Activated CD4-positive, alpha-beta T cell treated with anti-CD3 and anti-CD28 coated beads, Interleukin-2, amount 10 ng/mL, durations not matched to agents 24 days and 14 days (primary cell): ENCODE data around the gene FAM3C. TPM values are rescaled to one million over a fixed set of nuclear protein-coding genes. Genes with fewer than 3 reads are reported as not detected.
"Not testable (repeated sequence)": the region's sequence is repeated elsewhere in the genome, so short reads cannot be mapped to it uniquely, and the experiment has no call there.

ENCODE experiments used
- DNase-seq: peaks from one replicate; pipeline ENCODE4 v3.0.0; 2022
- H3K27ac Mint-ChIP-seq: one replicate; pipeline ENCODE4 v1.8.0; 2022; ENCODE audit warnings: mild to moderate bottlenecking, mixed read lengths
- H3K27me3 Mint-ChIP-seq: one replicate; pipeline ENCODE4 v1.8.0; 2022; ENCODE audit warnings: mixed read lengths
- H3K36me3 Mint-ChIP-seq: one replicate; pipeline ENCODE4 v1.8.0; 2022; ENCODE audit warnings: low read depth, mild to moderate bottlenecking, mixed read lengths
- H3K4me1 Mint-ChIP-seq: one replicate; pipeline ENCODE4 v1.8.0; 2021; ENCODE audit warnings: mixed read lengths
- H3K4me3 Mint-ChIP-seq: one replicate; pipeline ENCODE4 v1.8.0; 2022; ENCODE audit warnings: mild to moderate bottlenecking, moderate library complexity, mixed read lengths
- H3K9me3 Mint-ChIP-seq: one replicate; pipeline ENCODE4 v1.8.0; 2021; ENCODE audit warnings: mixed read lengths
- intact Hi-C: fragments of 100-400 bp; cut with micrococcal nuclease; formaldehyde crosslinking; loops from one replicate; pipeline ENCODE4 v1.15.1; 2023
- total RNA-seq: library from RNA; stranded (reverse); gene quantifications from 2 replicates; pipeline ENCODE4 v1.2.3, GENCODE V29; 2022

FAM3C gene
- total RNA-seq: 77.5 and 80.2 TPM in 2 replicates

- intact Hi-C loops: loop anchor here (1.0 to 5.0 kb wide), 8 partner anchors 11 to 151 kb away; no protein-coding TSS in a partner anchor
- peak within 1 kb of the TSS; percentile 88 for H3K4me3 Mint-ChIP-seq
- DNase-seq: peak; percentile 95
These were observed at the start of gene FAM3C for GRCh38 chr7:121395961-121396757. Gene FAM3C (minus strand): TSS chr7:121396308. CDS start chr7:121382969, 13,339 bp downstream.

GRCh38 chr7:121442845-121443244 lies 46.7 kb upstream of the FAM3C start:
- H3K9me3 Mint-ChIP-seq: peaks cover 6% of the 10 kb centered on the region
- DNase-seq: peak; percentile 56
- no peak overlapping the region for H3K27ac Mint-ChIP-seq
- no peaks in the 10 kb centered on the region for H3K27me3 Mint-ChIP-seq
- intact Hi-C loops: no loop called here
- H3K36me3 Mint-ChIP-seq: peaks cover 11% of the 10 kb centered on the region
- H3K4me1 Mint-ChIP-seq: peaks cover 37% of the 10 kb centered on the region
- no peak overlapping the region for H3K4me3 Mint-ChIP-seq

More at GRCh38 chr7:121395961-121396757, at the start of gene FAM3C:
- Mint-ChIP-seq H3K27me3 (no peaks in the 10 kb centered on the region), H3K27ac (peak within 1 kb of the TSS; percentile 96), H3K4me1 (peaks cover 33% of the 10 kb centered on the region), H3K9me3 (no peaks in the 10 kb centered on the region), H3K36me3 (peaks cover 24% of the 10 kb centered on the region)

DNA sequence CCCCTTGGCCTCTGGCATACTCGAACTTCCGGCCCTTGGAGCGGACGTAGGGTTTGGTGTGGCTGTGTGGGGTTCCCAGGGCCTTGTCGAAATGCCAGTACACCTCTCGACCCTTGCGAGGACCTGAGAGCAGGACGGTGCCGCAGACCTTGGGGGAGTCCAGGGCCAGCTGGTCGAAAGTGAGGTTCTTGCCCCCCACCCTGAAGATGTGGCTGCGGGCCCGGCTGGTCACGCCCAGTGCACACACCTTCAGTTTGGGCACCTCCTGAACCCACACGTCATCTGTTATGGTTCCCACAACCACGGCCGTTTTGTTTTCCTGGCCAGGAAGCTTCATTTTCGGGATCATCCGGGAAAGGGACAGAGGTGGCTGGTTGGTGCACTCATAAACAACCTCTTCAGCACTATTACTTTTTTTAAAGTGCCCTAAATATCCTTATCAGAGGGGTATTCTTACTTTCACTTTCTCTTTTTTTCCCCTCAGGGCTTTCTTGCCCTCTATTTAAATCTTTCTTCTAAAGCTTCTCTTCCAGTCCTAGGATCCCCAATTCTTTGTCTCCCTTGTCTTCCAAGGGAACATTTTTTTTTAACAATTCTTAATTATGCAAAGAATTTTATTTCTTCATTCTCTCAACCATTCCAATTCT lies 44.9 kb upstream of the FAM3C start:
- H3K27me3 Mint-ChIP-seq: no peaks in the 10 kb centered on the region
- peaks cover 6% of the 10 kb centered on the region for H3K9me3 Mint-ChIP-seq
- H3K4me1 Mint-ChIP-seq: peaks cover 37% of the 10 kb centered on the region
- peak; percentile 55 for DNase-seq
- H3K36me3 Mint-ChIP-seq: peaks cover 11% of the 10 kb centered on the region
- H3K27ac Mint-ChIP-seq: peak overlapping the region; percentile 43
- intact Hi-C loops: no loop called here
- peak overlapping the region; percentile 17 for H3K4me3 Mint-ChIP-seq

- not testable (repeated sequence) for H3K27me3 Mint-ChIP-seq, H3K9me3 Mint-ChIP-seq
- peaks cover 37% of the 10 kb centered on the region for H3K4me1 Mint-ChIP-seq
- H3K4me3 Mint-ChIP-seq: peak overlapping the region; percentile 73
- H3K36me3 Mint-ChIP-seq: peaks cover 11% of the 10 kb centered on the region
- intact Hi-C loops: loop anchor here (1.0 kb wide), 6 partner anchors 42 to 160 kb away; partner anchors contain the start of gene FAM3C
- H3K27ac Mint-ChIP-seq: peak overlapping the region; percentile 92
- peak; percentile 93 for DNase-seq
These were observed 42.2 kb upstream of the FAM3C start for GRCh38 chr7:121438043-121438955.

- no peak overlapping the region for H3K4me3 Mint-ChIP-seq
- H3K27me3 Mint-ChIP-seq: no peaks in the 10 kb centered on the region
- intact Hi-C loops: no loop called here
- no peak for DNase-seq
- no peak overlapping the region for H3K27ac Mint-ChIP-seq
- H3K9me3 Mint-ChIP-seq: peaks cover 9% of the 10 kb centered on the region
- peaks cover 36% of the 10 kb centered on the region for H3K4me1 Mint-ChIP-seq
- peaks cover 11% of the 10 kb centered on the region for H3K36me3 Mint-ChIP-seq
These were observed 41.4 kb upstream of the FAM3C start for GRCh38 chr7:121437470-121437869.

DNA sequence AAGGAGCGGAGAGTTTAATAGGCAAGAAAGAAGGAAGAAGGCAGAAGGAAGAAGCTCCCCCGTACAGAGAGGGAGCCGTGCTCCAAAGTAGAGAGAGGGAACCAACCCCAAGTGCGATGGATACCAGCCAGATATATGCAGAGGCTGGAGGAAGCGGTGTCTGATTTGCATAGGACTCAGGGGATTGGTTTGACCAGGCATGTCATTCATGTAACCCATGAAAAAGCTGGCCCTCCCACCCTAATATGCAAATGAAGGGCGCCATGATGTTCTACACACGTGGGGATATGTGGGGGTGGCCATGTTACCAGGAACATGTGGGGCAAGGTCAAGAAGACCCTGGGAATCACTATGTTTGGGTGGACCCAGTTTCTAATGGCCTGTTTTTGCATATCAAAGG lies 40.6 kb upstream of the FAM3C start:
- Mint-ChIP-seq H3K27me3 (no peaks in the 10 kb centered on the region), H3K9me3 (peaks cover 15% of the 10 kb centered on the region), H3K4me3 (no peak overlapping the region), H3K36me3 (peaks cover 11% of the 10 kb centered on the region), H3K27ac (no peak overlapping the region), H3K4me1 (peaks cover 38% of the 10 kb centered on the region)
- no peak for DNase-seq
- intact Hi-C loops: no loop called here

- H3K9me3 Mint-ChIP-seq: peaks cover 15% of the 10 kb centered on the region
- no peak overlapping the region for H3K4me3 Mint-ChIP-seq
- peaks cover 7% of the 10 kb centered on the region for H3K36me3 Mint-ChIP-seq
- H3K4me1 Mint-ChIP-seq: peaks cover 34% of the 10 kb centered on the region
- DNase-seq: no peak
- intact Hi-C loops: no loop called here
- H3K27me3 Mint-ChIP-seq: no peaks in the 10 kb centered on the region
- H3K27ac Mint-ChIP-seq: no peak overlapping the region
These were observed 40.0 kb upstream of the FAM3C start for GRCh38 chr7:121436136-121436535.

DNA sequence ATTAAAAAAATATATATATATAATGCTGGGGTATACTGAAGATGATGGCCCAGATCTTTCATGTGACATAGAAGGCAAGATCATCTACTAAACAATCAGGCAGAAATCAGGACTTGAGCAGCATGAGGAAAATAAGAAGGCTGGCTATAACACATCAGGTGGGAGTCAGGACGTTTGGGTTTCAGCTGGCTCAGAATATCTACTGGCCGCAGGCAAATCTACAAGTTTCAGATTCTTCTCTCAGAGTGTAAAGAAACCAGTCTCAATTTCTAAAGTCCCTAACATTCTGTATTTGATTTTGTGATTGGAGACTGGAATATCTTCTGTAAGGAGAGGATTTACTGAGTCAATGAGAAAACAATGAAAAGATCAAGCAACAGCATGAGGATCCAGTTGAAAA lies 37.7 kb upstream of the FAM3C start:
- Mint-ChIP-seq H3K36me3 (peaks cover 2% of the 10 kb centered on the region), H3K9me3 (peaks cover 17% of the 10 kb centered on the region), H3K4me1 (peaks cover 21% of the 10 kb centered on the region), H3K27me3 (no peaks in the 10 kb centered on the region), H3K27ac (no peak overlapping the region), H3K4me3 (no peak overlapping the region)
- DNase-seq: no peak
- intact Hi-C loops: no loop called here

DNA sequence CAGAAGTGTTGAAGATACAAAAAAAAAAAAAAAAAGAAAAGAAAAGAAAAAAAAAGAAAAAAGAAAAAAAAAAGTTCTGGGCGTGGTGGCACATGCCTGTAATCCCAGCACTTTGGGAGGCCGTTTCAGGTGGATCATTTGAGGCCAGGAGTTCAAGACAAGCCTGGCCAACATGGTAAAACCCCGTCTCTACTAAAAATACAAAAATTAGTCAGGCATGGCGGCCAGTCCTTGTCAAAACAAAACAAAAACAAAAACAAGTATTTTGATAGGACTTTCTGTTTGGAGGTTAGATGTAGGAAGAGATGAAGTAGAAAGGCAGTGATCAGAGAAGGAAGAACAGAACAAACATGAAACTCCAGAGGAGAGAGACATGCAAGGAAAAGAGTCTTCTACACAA lies 36.4 kb upstream of the FAM3C start:
- peaks cover 17% of the 10 kb centered on the region for H3K9me3 Mint-ChIP-seq
- H3K4me1 Mint-ChIP-seq, intact Hi-C loops, H3K27me3 Mint-ChIP-seq, H3K4me3 Mint-ChIP-seq, H3K36me3 Mint-ChIP-seq, DNase-seq, H3K27ac Mint-ChIP-seq: not testable (repeated sequence)

- Mint-ChIP-seq H3K9me3 (peaks cover 17% of the 10 kb centered on the region), H3K4me3 (no peak overlapping the region), H3K36me3 (no peaks in the 10 kb centered on the region), H3K27me3 (no peaks in the 10 kb centered on the region), H3K4me1 (peaks cover 10% of the 10 kb centered on the region), H3K27ac (no peak overlapping the region)
- intact Hi-C loops: no loop called here
- DNase-seq: no peak
These were observed 35.9 kb upstream of the FAM3C start for GRCh38 chr7:121431996-121432395.

DNA sequence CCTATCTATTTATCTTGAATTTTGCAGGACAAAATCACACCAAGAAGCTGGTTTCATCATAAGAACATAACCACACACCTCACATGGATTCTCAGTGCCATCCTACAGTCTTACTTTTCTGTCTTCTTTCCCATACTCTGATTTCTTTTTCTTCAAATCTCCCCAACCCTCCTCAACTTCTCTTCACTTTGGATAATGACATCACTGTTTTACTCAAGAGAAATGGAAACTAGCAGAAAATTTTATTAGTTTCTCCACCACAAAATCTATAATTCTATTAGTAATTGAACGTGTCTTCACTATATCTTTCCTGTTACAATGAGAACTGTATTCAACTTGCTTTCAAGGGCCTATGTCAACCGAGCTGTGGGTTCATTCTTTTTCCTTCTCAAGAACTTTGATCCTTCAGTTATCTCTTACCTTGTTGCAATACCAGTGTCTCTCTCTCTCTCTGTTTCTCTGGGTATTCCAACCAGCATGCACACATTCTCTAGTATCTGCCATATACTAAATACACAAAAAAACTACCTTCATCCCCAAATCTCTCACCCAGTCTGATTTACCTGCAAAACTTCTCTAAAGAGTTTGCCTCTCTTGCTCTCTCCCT lies 35.4 kb upstream of the FAM3C start:
- no peak for DNase-seq
- H3K27me3 Mint-ChIP-seq: no peaks in the 10 kb centered on the region
- no peak overlapping the region for H3K27ac Mint-ChIP-seq
- intact Hi-C loops: no loop called here
- H3K9me3 Mint-ChIP-seq: peaks cover 17% of the 10 kb centered on the region
- peaks cover 10% of the 10 kb centered on the region for H3K4me1 Mint-ChIP-seq
- H3K36me3 Mint-ChIP-seq: no peaks in the 10 kb centered on the region
- no peak overlapping the region for H3K4me3 Mint-ChIP-seq

GRCh38 chr7:121430558-121430957 lies 34.5 kb upstream of the FAM3C start:
- H3K9me3 Mint-ChIP-seq: peaks cover 17% of the 10 kb centered on the region
- H3K36me3 Mint-ChIP-seq: no peaks in the 10 kb centered on the region
- peaks cover under 1% of the 10 kb centered on the region for H3K27me3 Mint-ChIP-seq
- H3K4me3 Mint-ChIP-seq: no peak overlapping the region
- peaks cover 10% of the 10 kb centered on the region for H3K4me1 Mint-ChIP-seq
- DNase-seq: no peak
- H3K27ac Mint-ChIP-seq: no peak overlapping the region
- intact Hi-C loops: no loop called here

GRCh38 chr7:121429798-121430197 lies 33.7 kb upstream of the FAM3C start:
- DNase-seq: peak; percentile 21
- no peaks in the 10 kb centered on the region for H3K36me3 Mint-ChIP-seq
- no peak overlapping the region for H3K27ac Mint-ChIP-seq
- H3K4me1 Mint-ChIP-seq: peaks cover 10% of the 10 kb centered on the region
- H3K4me3 Mint-ChIP-seq: no peak overlapping the region
- intact Hi-C loops: no loop called here
- peaks cover 4% of the 10 kb centered on the region for H3K27me3 Mint-ChIP-seq
- H3K9me3 Mint-ChIP-seq: peaks cover 17% of the 10 kb centered on the region
